K562 (cell line): ENCODE results near the gene CHCHD6. TPM values are rescaled to one million over a fixed set of nuclear protein-coding genes. Genes with fewer than 3 reads are reported as not detected.

Source experiments
- ATAC-seq: fragments of 200-7000 bp; cut with Tn5 transposase; 3 replicates; pipeline ENCODE4 v1.9.1; 2020; ENCODE audit warnings: moderate library complexity
- BruUV-seq: library from RNA; stranded (reverse); fragments of 400-500 nt; replicated peaks from 2 replicates; lab custom pipeline; 2021; lab: Mats Ljungman, UMichigan
- CTCF ChIA-PET: fragments of 300-600 bp; formaldehyde crosslinking; extraction: SDS; loops from one replicate; lab custom pipeline; 2021; ENCODE audit warnings: low intra/inter-chr PET ratio; lab: Yijun Ruan, JAX
- POLR2A ChIA-PET: fragments of 300-600, 350-650 bp; sonication (Branson Sonifier 250); formaldehyde crosslinking; extraction: SDS; loops from one replicate; lab custom pipeline; 2021; ENCODE audit warnings: antibody characterized with exemption, inconsistent platforms; lab: Yijun Ruan, JAX
- DNase-seq, 4 experiments: peaks; one replicate each; pipeline versions ENCODE4 v3.0.0 to v3.0.0-alpha.2; 2011 to 2018; ENCODE audit warnings: low spot score in 3 of 4, mixed read lengths in 3 of 4; ENCODE audit errors: extremely low read depth in 1 of 4
- FAIRE-seq: peaks from 2 replicates; lab custom pipeline; 2011; peaks lifted over from hg19 to GRCh38; lab: Jason Lieb, UNC
- H2AFZ ChIP-seq: 2 replicates; pipeline ENCODE4 v1.6.0; 2011; ENCODE audit warnings: low read depth, low read length, control low read depth, inconsistent platforms
- H3K27ac ChIP-seq: fragments of 200-600 bp; 3 replicates; pipeline ENCODE4 v1.8.0; 2011; ENCODE audit warnings: low read depth, mild to moderate bottlenecking, control low read depth, inconsistent platforms, low read length, moderate library complexity, mixed read lengths; ENCODE audit errors: extremely low read depth
- H3K27me3 ChIP-seq, 2 experiments: fragments of 300-600 bp in 1 of 2; 2 replicates in 1 of 2; 3 replicates in 1 of 2; pipeline versions ENCODE4 v1.6.0 to v1.8.0; 2011; ENCODE audit warnings: inconsistent platforms in 2 of 2, low read length in 2 of 2, mild to moderate bottlenecking in 1 of 2, mixed read lengths in 1 of 2, moderate library complexity in 1 of 2; ENCODE audit not compliant: control insufficient read depth in 2 of 2, insufficient read depth in 2 of 2
- H3K36me3 ChIP-seq: fragments of 300-600 bp; 3 replicates; pipeline ENCODE4 v1.8.0; 2011; ENCODE audit warnings: mild to moderate bottlenecking, low read length, inconsistent platforms; ENCODE audit not compliant: control insufficient read depth, insufficient read depth
- H3K4me1 ChIP-seq, 2 experiments: fragments of 200-600 bp in 1 of 2; replicated peaks in 1 of 2; 2 replicates in 1 of 2; 3 replicates in 1 of 2; pipeline versions ENCODE4 v1.5.1 to v1.8.0; 2011; ENCODE audit warnings: inconsistent platforms in 2 of 2, low read length in 2 of 2, mild to moderate bottlenecking in 1 of 2, mixed read lengths in 1 of 2, moderate library complexity in 1 of 2; ENCODE audit not compliant: control insufficient read depth in 2 of 2, insufficient read depth in 2 of 2
- H3K4me2 ChIP-seq: 2 replicates; pipeline ENCODE4 v1.6.1; 2011; ENCODE audit warnings: low read length, control low read depth, inconsistent platforms, mixed read lengths; ENCODE audit not compliant: insufficient read depth
- H3K4me3 ChIP-seq: fragments of 200-600 bp; sonication (generic), shearing (Covaris generic); 2 replicates; pipeline ENCODE4 v1.5.1; 2016; ENCODE audit warnings: control low read depth, inconsistent platforms
- H3K79me2 ChIP-seq: fragments of 200-600 bp; 3 replicates; pipeline ENCODE4 v1.8.0; 2011; ENCODE audit warnings: low read length, inconsistent platforms; ENCODE audit not compliant: control insufficient read depth, insufficient read depth
- H3K9ac ChIP-seq, 2 experiments: 2 replicates each; pipeline versions ENCODE4 v1.6.0 to v1.6.1; 2011; ENCODE audit warnings: low read depth in 2 of 2, low read length in 2 of 2, control low read depth in 1 of 2, inconsistent platforms in 1 of 2, mild to moderate bottlenecking in 1 of 2, mixed read lengths in 1 of 2; ENCODE audit not compliant: insufficient read depth in 1 of 2
- H3K9me1 ChIP-seq: one replicate; pipeline ENCODE4 v1.6.0; 2011; ENCODE audit warnings: inconsistent platforms, mild to moderate bottlenecking, low read length, moderate library complexity; ENCODE audit not compliant: control insufficient read depth, insufficient read depth
- H3K9me3 ChIP-seq: replicated peaks from 2 replicates; pipeline ENCODE4 v1.5.1; 2011; ENCODE audit warnings: low read depth, low read length, inconsistent platforms; ENCODE audit not compliant: control insufficient read depth, insufficient read depth
- H4K20me1 ChIP-seq: replicated peaks from 2 replicates; pipeline ENCODE4 v1.6.1; 2011; ENCODE audit warnings: low read length, inconsistent platforms, mixed read lengths; ENCODE audit not compliant: control insufficient read depth, insufficient read depth
- E2F6 ChIP-seq, 2 experiments: IDR thresholded peaks; 2 replicates each; pipeline ENCODE4 v1.6.1; 2011; ENCODE audit warnings: borderline replicate concordance in 1 of 2, control low read depth in 1 of 2, low read depth in 1 of 2, low read length in 1 of 2, mild to moderate bottlenecking in 1 of 2, mixed read lengths in 1 of 2, moderate library complexity in 1 of 2; ENCODE audit not compliant: insufficient read depth in 1 of 2, insufficient read length in 1 of 2, poor library complexity in 1 of 2, severe bottlenecking in 1 of 2; ENCODE audit errors: extremely low read depth in 1 of 2
- ZNF277 ChIP-seq: fragments of 250-450 bp; sonication (Bioruptor Pico); IDR thresholded peaks from 2 replicates; pipeline ENCODE4 v1.8.0; 2022; ENCODE audit warnings: inconsistent platforms, mild to moderate bottlenecking, moderate library complexity, borderline replicate concordance
- ZNF668 ChIP-seq: fragments of 250-450 bp; sonication (Bioruptor Pico); IDR thresholded peaks from 2 replicates; pipeline ENCODE4 v1.8.0; 2022; ENCODE audit warnings: mild to moderate bottlenecking, inconsistent platforms
- ZNF740 ChIP-seq, 3 experiments: fragments of 200-800 bp in 1 of 3; sonication (Bioruptor generic) in 1 of 3; sonication (generic) in 1 of 3; formaldehyde crosslinking in 1 of 3; IDR thresholded peaks; 2 replicates each; pipeline versions ENCODE4 v1.6.1 to v1.8.0; 2016 to 2022; ENCODE audit warnings: mild to moderate bottlenecking in 2 of 3, missing compliant biosample characterization in 2 of 3, missing genetic modification characterization in 2 of 3, missing genetic modification reagents in 1 of 3
- WGBS: fragments of 100-300 bp; shearing (Covaris generic); methylation state at CpG from one replicate; pipeline ENCODE4 v1.1.6; 2016; ENCODE audit warnings: low coverage, mixed read lengths; ENCODE audit not compliant: insufficient coverage; ENCODE audit errors: missing lambda C conversion rate; 5-methylcytosine and 5-hydroxymethylcytosine counted together
- in situ Hi-C: fragments of 300-500 bp; cut with MboI; formaldehyde crosslinking; loops from 4 replicates; pipeline ENCODE4 v1.15.0; 2018; ENCODE audit warnings: inconsistent platforms, mixed read lengths
- intact Hi-C: fragments of 100-400 bp; cut with micrococcal nuclease; formaldehyde crosslinking; loops from 2 replicates; pipeline ENCODE4 v1.14.2; 2022
- polyA plus RNA-seq, 8 experiments: library from polyadenylated mRNA; depleted of rRNA in 4 of 8; stranded (reverse) in 5 of 8; unstranded in 3 of 8; fragments of >200 nt; fragmentation: Nextera tagmentation in 2 of 8; fragmentation: Illumina TruSeq in 1 of 8; extraction: Ambion mirVana in 2 of 8; extraction: Trizol in 1 of 8; gene quantifications; 2 replicates each; pipeline versions ENCODE4 v1.2.1 to v1.2.3, GENCODE V29; 2011 to 2014; ENCODE audit warnings: inconsistent platforms in 1 of 8, missing spikeins in 1 of 8
- total RNA-seq, 7 experiments: library from RNA; depleted of rRNA in 6 of 7; stranded (reverse); fragments of >200 nt in 6 of 7; fragmentation: Illumina TruSeq in 2 of 7; extraction: Trizol in 2 of 7; gene quantifications; 2 replicates each; pipeline versions ENCODE4 v1.2.1 to v1.2.3, GENCODE V29; 2011 to 2021; ENCODE audit warnings: low replicate concordance in 1 of 7

CHCHD6 gene
- total and polyA plus RNA-seq, 9 of the 15 experiments (the other 6 are each of a cell fraction or from before 2014, with no cell fraction given) = 4.6 to 18.6 (median 10.9) TPM

GRCh38 chr3:126923895-126924294, 219.9 kb downstream of the CHCHD6 start:
- in situ Hi-C loops = no loop called here

More at GRCh38 chr3:126923895-126924294, 219.9 kb downstream of the CHCHD6 start:
- Histone ChIP-seq H2AFZ (no peak overlapping the region), H3K27ac (no peak overlapping the region), H3K27me3 (no peaks in the 10 kb centered on the region), H3K4me1 (peaks cover 7 to 29% of the 10 kb centered on the region in 2 experiments), H3K9me1 (no peaks in the 10 kb centered on the region), H3K4me3 (no peak overlapping the region), H3K79me2 (peaks cover 3% of the 10 kb centered on the region; the same call in 2 of the 3 replicates), H3K36me3 (no peaks in the 10 kb centered on the region), H3K4me2 (no peak overlapping the region), H4K20me1 (no peaks in the 10 kb centered on the region)
- POLR2A ChIA-PET = interaction anchor here (0.7 to 1.0 kb wide), 4 partner anchors 12 to 173 kb away, joined by 3 to 5 read pairs (median 3); no protein-coding TSS in a partner anchor
- FAIRE-seq (no peak), ATAC-seq (no peak)
- 88% methylated on average over 7 of the region's 7 CpGs for WGBS
- CTCF ChIA-PET = no interaction called here
- no TSS peak for BruUV-seq
- TF ChIP-seq ZNF277 (CRISPR knock-in tag) (no peak), ZNF740 (CRISPR knock-in tag; IDR thresholded peaks at IDR 0.05) (no peak), ZNF740 (tag; IDR thresholded peaks at IDR 0.05) (no peak), E2F6 (IDR thresholded peaks at IDR 0.05; ENCODE audit: borderline replicate concordance in 1 of 2, extremely low read depth in 1 of 2, insufficient read depth in 1 of 2, insufficient read length in 1 of 2, low read depth in 1 of 2, low read length in 1 of 2, poor library complexity in 1 of 2, severe bottlenecking in 1 of 2) (no peak), ZNF668 (CRISPR knock-in tag) (no peak)
- TF ChIP-seq, all 486 proteins: peak for 0
- intact Hi-C loops = no loop called here
- no peak for DNase-seq
- H3K9me3 ChIP-seq = no peaks in the 10 kb centered on the region
- H3K9ac ChIP-seq = no peak overlapping the region
